Nephron progenitor cell (in vitro differentiated cells): ENCODE measurements around the gene FOXP4.

ENCODE experiments used
- DNase-seq: peaks from one replicate; pipeline ENCODE4 v3.0.0; 2021
- H3K27ac Mint-ChIP-seq: 2 replicates; pipeline ENCODE4 v1.8.0; 2021; ENCODE audit warnings: mild to moderate bottlenecking, moderate library complexity, mixed read lengths
- H3K27me3 Mint-ChIP-seq: 2 replicates; pipeline ENCODE4 v1.8.0; 2021; ENCODE audit warnings: mild to moderate bottlenecking, low read depth, mixed read lengths; ENCODE audit not compliant: poor library complexity
- H3K36me3 Mint-ChIP-seq: 2 replicates; pipeline ENCODE4 v1.8.0; 2021; ENCODE audit warnings: low read depth, mixed read lengths
- H3K4me1 Mint-ChIP-seq: 2 replicates; pipeline ENCODE4 v1.8.0; 2021; ENCODE audit warnings: mixed read lengths
- H3K4me3 Mint-ChIP-seq: 2 replicates; pipeline ENCODE4 v1.8.0; 2021; ENCODE audit warnings: mild to moderate bottlenecking, moderate library complexity, mixed read lengths
- H3K9me3 Mint-ChIP-seq: 2 replicates; pipeline ENCODE4 v1.8.0; 2021; ENCODE audit warnings: mild to moderate bottlenecking, moderate library complexity, mixed read lengths
- TF ChIP-seq, protein P1 (sequence below): fragments of 200-600 bp; sonication (generic); IDR thresholded peaks from 2 replicates; pipeline ENCODE4 v1.5.0; 2021; ENCODE audit warnings: antibody characterized with exemption

The FOXP4 gene, protein sequence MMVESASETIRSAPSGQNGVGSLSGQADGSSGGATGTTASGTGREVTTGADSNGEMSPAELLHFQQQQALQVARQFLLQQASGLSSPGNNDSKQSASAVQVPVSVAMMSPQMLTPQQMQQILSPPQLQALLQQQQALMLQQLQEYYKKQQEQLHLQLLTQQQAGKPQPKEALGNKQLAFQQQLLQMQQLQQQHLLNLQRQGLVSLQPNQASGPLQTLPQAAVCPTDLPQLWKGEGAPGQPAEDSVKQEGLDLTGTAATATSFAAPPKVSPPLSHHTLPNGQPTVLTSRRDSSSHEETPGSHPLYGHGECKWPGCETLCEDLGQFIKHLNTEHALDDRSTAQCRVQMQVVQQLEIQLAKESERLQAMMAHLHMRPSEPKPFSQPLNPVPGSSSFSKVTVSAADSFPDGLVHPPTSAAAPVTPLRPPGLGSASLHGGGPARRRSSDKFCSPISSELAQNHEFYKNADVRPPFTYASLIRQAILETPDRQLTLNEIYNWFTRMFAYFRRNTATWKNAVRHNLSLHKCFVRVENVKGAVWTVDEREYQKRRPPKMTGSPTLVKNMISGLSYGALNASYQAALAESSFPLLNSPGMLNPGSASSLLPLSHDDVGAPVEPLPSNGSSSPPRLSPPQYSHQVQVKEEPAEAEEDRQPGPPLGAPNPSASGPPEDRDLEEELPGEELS

DNA sequence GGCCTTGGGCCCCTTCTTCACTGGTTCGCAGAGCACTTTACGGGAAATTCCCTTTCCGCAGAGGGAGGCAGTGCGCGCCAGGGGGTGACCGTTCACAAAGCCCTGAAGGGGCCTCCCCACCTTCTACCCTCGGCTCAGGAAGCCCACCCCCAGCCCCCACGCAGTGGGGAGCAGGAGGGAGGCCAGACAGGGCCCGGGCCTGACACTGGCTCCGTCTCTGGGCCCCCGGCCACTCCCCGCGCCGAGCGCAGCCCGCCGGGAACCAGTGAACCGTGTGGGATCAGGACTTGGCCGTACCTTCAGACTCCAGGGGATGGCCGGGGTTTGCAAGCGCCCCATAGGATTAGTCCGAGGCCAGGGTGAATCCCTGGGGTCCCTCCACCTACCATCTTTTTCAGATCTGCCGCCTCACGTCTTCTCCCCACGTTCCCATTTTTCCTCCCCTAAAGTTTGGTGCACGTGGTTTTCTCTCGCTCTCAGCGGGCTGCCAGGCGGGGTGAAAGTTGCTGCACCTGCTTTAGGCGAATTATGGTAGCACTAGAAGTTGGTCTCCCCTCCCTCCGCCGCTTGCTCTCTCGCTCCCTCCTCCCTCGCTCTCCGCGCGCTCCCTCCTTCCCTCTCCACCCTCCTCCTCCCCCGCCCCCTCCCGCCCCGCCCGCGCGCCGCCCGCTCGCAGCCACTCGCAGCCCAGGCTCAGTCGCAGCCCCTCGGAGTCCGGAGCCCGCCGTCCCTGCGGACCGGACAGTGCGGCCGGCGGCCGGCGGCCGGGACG is at the start of gene FOXP4:
FOXP4 (plus strand) TSS at position 679 of the 772 bp plus-strand sequence. CDS start 19,380 bp downstream, outside the sequence.
- Mint-ChIP-seq H3K4me3 (peak within 1 kb of the TSS; percentile 98), H3K4me1 (peaks cover 75% of the 10 kb centered on the region), H3K9me3 (no peaks in the 10 kb centered on the region), H3K27ac (peak within 1 kb of the TSS; percentile 88), H3K36me3 (peaks cover 13% of the 10 kb centered on the region), H3K27me3 (peaks cover 61% of the 10 kb centered on the region)
- TF ChIP-seq, protein P1, sequence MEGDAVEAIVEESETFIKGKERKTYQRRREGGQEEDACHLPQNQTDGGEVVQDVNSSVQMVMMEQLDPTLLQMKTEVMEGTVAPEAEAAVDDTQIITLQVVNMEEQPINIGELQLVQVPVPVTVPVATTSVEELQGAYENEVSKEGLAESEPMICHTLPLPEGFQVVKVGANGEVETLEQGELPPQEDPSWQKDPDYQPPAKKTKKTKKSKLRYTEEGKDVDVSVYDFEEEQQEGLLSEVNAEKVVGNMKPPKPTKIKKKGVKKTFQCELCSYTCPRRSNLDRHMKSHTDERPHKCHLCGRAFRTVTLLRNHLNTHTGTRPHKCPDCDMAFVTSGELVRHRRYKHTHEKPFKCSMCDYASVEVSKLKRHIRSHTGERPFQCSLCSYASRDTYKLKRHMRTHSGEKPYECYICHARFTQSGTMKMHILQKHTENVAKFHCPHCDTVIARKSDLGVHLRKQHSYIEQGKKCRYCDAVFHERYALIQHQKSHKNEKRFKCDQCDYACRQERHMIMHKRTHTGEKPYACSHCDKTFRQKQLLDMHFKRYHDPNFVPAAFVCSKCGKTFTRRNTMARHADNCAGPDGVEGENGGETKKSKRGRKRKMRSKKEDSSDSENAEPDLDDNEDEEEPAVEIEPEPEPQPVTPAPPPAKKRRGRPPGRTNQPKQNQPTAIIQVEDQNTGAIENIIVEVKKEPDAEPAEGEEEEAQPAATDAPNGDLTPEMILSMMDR = no peak
- peak; percentile 88 for DNase-seq

DNA sequence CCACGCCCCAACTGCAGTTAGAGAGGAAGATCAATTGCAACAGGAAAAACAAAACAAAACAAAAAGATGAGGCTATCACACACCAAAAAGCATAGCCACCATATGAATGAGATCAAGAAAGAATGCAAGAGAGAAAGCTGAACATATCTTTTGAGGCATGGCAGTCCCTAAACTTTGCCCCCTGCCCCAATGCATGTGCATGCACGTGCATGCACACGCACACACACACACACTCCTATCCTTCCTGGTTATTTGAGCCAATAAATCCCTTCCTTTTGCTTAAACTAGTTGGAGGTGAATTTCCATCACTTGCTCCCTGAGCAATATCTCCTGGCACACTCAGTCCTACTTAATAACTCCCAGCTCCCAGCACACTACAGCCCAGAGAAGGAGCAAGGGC is 48.6 kb upstream of the FOXP4 start:
- Mint-ChIP-seq H3K27ac (no peak overlapping the region), H3K36me3 (no peaks in the 10 kb centered on the region), H3K4me1 (peaks cover 58% of the 10 kb centered on the region), H3K9me3 (no peaks in the 10 kb centered on the region), H3K4me3 (no peak overlapping the region), H3K27me3 (peaks cover 88% of the 10 kb centered on the region)
- TF ChIP-seq, protein P1 = no peak
- DNase-seq = no peak

DNA sequence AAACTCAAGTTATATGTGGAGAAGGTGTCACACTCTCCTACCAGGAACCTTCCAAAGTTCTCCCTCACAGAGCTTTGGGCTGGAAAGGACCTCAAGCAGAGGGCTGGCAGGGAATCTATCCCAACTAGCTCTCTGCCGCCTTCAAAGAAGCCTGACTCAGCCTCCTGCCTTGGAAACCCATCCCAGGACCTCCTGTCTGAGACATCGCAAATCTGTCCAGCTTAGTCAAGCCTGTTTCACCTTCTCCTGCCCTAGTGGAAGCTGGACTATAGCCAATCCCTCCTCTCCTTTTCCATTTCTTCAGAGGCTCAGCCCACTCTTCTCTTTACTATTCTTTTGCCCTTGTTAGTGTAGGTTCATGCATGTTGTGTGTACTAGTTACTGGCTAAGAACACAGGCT is 48.2 kb upstream of the FOXP4 start:
- H3K36me3 Mint-ChIP-seq = no peaks in the 10 kb centered on the region
- H3K9me3 Mint-ChIP-seq = no peaks in the 10 kb centered on the region
- H3K27me3 Mint-ChIP-seq = peaks cover 88% of the 10 kb centered on the region
- H3K27ac Mint-ChIP-seq = no peak overlapping the region
- peaks cover 58% of the 10 kb centered on the region for H3K4me1 Mint-ChIP-seq
- H3K4me3 Mint-ChIP-seq = no peak overlapping the region
- DNase-seq = no peak
- TF ChIP-seq, protein P1 = no peak

DNA sequence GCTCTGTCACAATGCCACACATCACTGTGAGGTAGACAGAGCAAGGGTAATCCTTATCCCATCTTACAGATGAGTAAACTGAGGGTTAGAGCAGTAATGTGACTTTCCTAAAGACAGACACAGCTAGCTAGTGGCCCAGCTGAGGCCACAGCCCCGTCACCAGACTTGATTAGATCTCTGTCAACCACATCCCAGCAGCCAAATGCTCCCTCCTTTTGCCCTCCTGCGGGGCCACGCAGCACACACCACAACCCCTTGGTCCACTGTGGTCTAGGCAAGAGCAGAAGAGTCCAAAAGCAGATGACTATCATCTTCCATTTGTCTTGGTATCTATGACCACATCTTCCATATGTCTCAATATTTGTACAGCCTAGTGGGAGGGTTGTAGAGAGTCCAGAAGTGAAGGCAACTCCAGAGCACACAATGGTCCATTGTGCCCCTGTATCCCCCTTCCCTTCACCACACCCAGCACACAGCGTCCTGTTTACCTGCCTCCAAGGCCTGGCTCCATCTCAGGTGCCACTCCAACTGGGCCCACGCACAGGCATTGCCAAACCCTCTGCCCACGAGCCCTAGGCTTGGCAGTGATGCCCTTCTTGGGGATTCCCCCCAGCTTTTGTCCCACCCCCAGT is 47.1 kb upstream of the FOXP4 start:
- TF ChIP-seq, protein P1 = no peak
- H3K27me3 Mint-ChIP-seq = peaks cover 81% of the 10 kb centered on the region
- no peak overlapping the region for H3K4me3 Mint-ChIP-seq
- no peaks in the 10 kb centered on the region for H3K36me3 Mint-ChIP-seq
- H3K4me1 Mint-ChIP-seq = peaks cover 58% of the 10 kb centered on the region
- no peaks in the 10 kb centered on the region for H3K9me3 Mint-ChIP-seq
- no peak overlapping the region for H3K27ac Mint-ChIP-seq
- DNase-seq = no peak

DNA sequence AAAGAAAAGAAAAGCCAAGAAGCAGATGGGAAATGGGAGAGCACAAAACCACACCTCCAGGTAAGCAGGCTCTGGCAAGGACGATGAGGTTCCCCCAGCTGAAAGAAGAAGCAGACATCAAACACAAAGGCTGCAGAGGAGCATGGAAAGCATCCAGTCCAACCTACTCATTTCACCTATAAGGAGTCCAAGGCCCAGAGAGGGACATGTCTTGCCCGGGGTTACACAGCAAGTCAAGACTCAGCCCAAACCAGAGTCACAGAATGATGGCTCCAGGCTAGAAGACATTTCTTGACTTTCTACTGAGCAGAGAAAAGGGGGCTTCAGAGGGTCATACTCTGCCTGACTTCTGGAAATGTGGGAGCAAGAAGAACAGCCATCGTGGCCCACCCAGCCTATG is 45.6 kb upstream of the FOXP4 start:
- Mint-ChIP-seq H3K36me3 (no peaks in the 10 kb centered on the region), H3K4me1 (peaks cover 57% of the 10 kb centered on the region), H3K4me3 (no peak overlapping the region), H3K27me3 (peaks cover 78% of the 10 kb centered on the region), H3K9me3 (no peaks in the 10 kb centered on the region), H3K27ac (no peak overlapping the region)
- TF ChIP-seq, protein P1 = no peak
- no peak for DNase-seq
